SK-N-SH (cell line): Measurements from ENCODE around the gene RGL1. TPM values are rescaled to one million over a fixed set of nuclear protein-coding genes. Genes with fewer than 3 reads are reported as not detected.

Experiments
- CTCF ChIA-PET: fragments of 300-600, 350-600 bp; formaldehyde crosslinking; extraction: SDS; loops from one replicate; lab custom pipeline; 2021; lab: Yijun Ruan, JAX
- POLR2A ChIA-PET: fragments of 350-600 bp; sonication (Branson Sonifier 250); formaldehyde crosslinking; extraction: SDS; loops from one replicate; lab custom pipeline; 2020; ENCODE audit warnings: antibody characterized with exemption, inconsistent platforms; lab: Yijun Ruan, JAX
- DNase-seq: peaks from one replicate; pipeline ENCODE4 v3.0.0; 2012
- H2AFZ ChIP-seq: fragments of 200-600 bp; sonication (generic); 2 replicates; pipeline ENCODE4 v1.8.1; 2016; ENCODE audit warnings: antibody characterized with exemption, mild to moderate bottlenecking, low read depth
- H3F3A ChIP-seq: fragments of 200-600 bp; sonication (generic); replicated peaks from 2 replicates; pipeline ENCODE3; 2016; ENCODE audit warnings: antibody characterized with exemption, mild to moderate bottlenecking; ENCODE audit not compliant: insufficient read depth
- H3K27ac ChIP-seq, 2 experiments: fragments of 200-500 bp in 1 of 2; fragments of 200-600 bp in 1 of 2; sonication (Bioruptor generic) in 1 of 2; sonication (generic), shearing (Covaris generic) in 1 of 2; 2 replicates each; pipeline versions ENCODE4 v1.5.1 to v1.6.1; 2014 to 2016; ENCODE audit warnings: low read depth in 2 of 2, inconsistent platforms in 1 of 2, low read length in 1 of 2, mild to moderate bottlenecking in 1 of 2, mixed read lengths in 1 of 2
- H3K27me3 ChIP-seq: fragments of 200-600 bp; sonication (generic), shearing (Covaris generic); 2 replicates; pipeline ENCODE4 v1.6.1; 2016; ENCODE audit warnings: mixed run types; ENCODE audit not compliant: insufficient read depth
- H3K36me3 ChIP-seq, 2 experiments: fragments of 200-500 bp in 1 of 2; fragments of 200-600 bp in 1 of 2; sonication (Bioruptor generic) in 1 of 2; sonication (generic) in 1 of 2; replicated peaks in 1 of 2; 2 replicates each; pipeline versions ENCODE3 to v1.5.1; 2014 to 2016; ENCODE audit warnings: low read length in 1 of 2, mild to moderate bottlenecking in 1 of 2; ENCODE audit not compliant: insufficient read depth in 2 of 2, control insufficient read depth in 1 of 2
- H3K4me1 ChIP-seq, 2 experiments: fragments of 200-500 bp in 1 of 2; fragments of 200-600 bp in 1 of 2; sonication (Bioruptor generic) in 1 of 2; sonication (generic), shearing (Covaris generic) in 1 of 2; 2 replicates each; pipeline versions ENCODE4 v1.5.1 to v1.6.1; 2014 to 2016; ENCODE audit warnings: low read depth in 1 of 2, low read length in 1 of 2, mixed run types in 1 of 2; ENCODE audit not compliant: insufficient read depth in 2 of 2, control insufficient read depth in 1 of 2
- H3K4me2 ChIP-seq: fragments of 200-600 bp; sonication (generic), shearing (Covaris generic); 2 replicates; pipeline ENCODE4 v1.6.1; 2017; ENCODE audit warnings: mixed run types
- H3K4me3 ChIP-seq, 2 experiments: fragments of 200-500 bp in 1 of 2; fragments of 200-600 bp in 1 of 2; sonication (Bioruptor generic) in 1 of 2; sonication (generic), shearing (Covaris generic) in 1 of 2; 2 replicates each; pipeline versions ENCODE4 v1.5.1 to v1.8.1; 2014 to 2016; ENCODE audit warnings: low read depth in 2 of 2, inconsistent platforms in 1 of 2, low read length in 1 of 2, mild to moderate bottlenecking in 1 of 2, mixed read lengths in 1 of 2, moderate library complexity in 1 of 2
- H3K79me2 ChIP-seq: fragments of 200-600 bp; sonication (generic); 2 replicates; pipeline ENCODE4 v1.8.1; 2017; ENCODE audit warnings: mild to moderate bottlenecking; ENCODE audit not compliant: insufficient read depth
- H3K9ac ChIP-seq: fragments of 200-600 bp; sonication (generic); 2 replicates; pipeline ENCODE4 v1.6.1; 2017; ENCODE audit warnings: mixed run types
- H3K9me2 ChIP-seq: fragments of 200-600 bp; sonication (generic); 2 replicates; pipeline ENCODE4 v1.6.1; 2017; ENCODE audit warnings: mixed run types
- H3K9me3 ChIP-seq: fragments of 200-600 bp; sonication (generic); 2 replicates; pipeline ENCODE4 v1.6.1; 2017; ENCODE audit warnings: mixed run types, mild to moderate bottlenecking, moderate library complexity
- H4K20me1 ChIP-seq: fragments of 200-600 bp; sonication (generic); 2 replicates; pipeline ENCODE4 v1.6.1; 2017; ENCODE audit warnings: mild to moderate bottlenecking, mixed run types; ENCODE audit not compliant: insufficient read depth
- EP300 ChIP-seq, 2 experiments: IDR thresholded peaks; 2 replicates each; pipeline versions ENCODE4 v1.4.0 to v1.6.1; 2012; ENCODE audit warnings: borderline replicate concordance in 1 of 2, low read depth in 1 of 2, low read length in 1 of 2
- FOXJ3 ChIP-seq: sonication (generic); formaldehyde crosslinking; IDR thresholded peaks from 2 replicates; pipeline ENCODE4 v1.5.1; 2020; ENCODE audit warnings: mild to moderate bottlenecking, missing genetic modification reagents
- FOXM1 ChIP-seq: IDR thresholded peaks from 2 replicates; pipeline ENCODE4 v1.4.0; 2012; ENCODE audit warnings: low read depth, mild to moderate bottlenecking
- GABPA ChIP-seq: IDR thresholded peaks from 2 replicates; pipeline ENCODE4 v1.4.0; 2012; ENCODE audit warnings: low read depth, mild to moderate bottlenecking
- GATA2 ChIP-seq: sonication (generic); formaldehyde crosslinking; IDR thresholded peaks from 2 replicates; pipeline ENCODE4 v1.5.0; 2020; ENCODE audit warnings: mild to moderate bottlenecking, missing genetic modification reagents
- RAD21 ChIP-seq: IDR thresholded peaks from 2 replicates; pipeline ENCODE4 v1.6.1; 2012; ENCODE audit warnings: mild to moderate bottlenecking, low read length
- RXRA ChIP-seq: IDR thresholded peaks from 2 replicates; pipeline ENCODE4 v1.4.0; 2012; ENCODE audit warnings: low read depth, mild to moderate bottlenecking, borderline replicate concordance
- SMC3 ChIP-seq: IDR thresholded peaks from 2 replicates; pipeline ENCODE4 v1.6.1; 2012; ENCODE audit warnings: low read depth, low read length, improper control_type of control experiment
- WGBS: methylation state at CpG from one replicate; pipeline ENCODE4 v1.1.6; 2017; ENCODE audit warnings: low lambda C conversion rate; 5-methylcytosine and 5-hydroxymethylcytosine counted together
- polyA plus RNA-seq, 3 experiments: library from polyadenylated mRNA; depleted of rRNA; stranded (reverse); fragments of >200 nt; gene quantifications; 2 replicates each; pipeline ENCODE4 v1.2.3, GENCODE V29; 2012
- TF ChIP-seq, protein P1 (sequence below): fragments of 150-350 bp; IDR thresholded peaks from 2 replicates; pipeline ENCODE4 v1.6.1; 2016; ENCODE audit warnings: mild to moderate bottlenecking, low read depth, low read length
- TF ChIP-seq, protein P2 (sequence below): IDR thresholded peaks from 2 replicates; pipeline ENCODE4 v1.6.1; 2012; ENCODE audit warnings: mild to moderate bottlenecking, low read depth, low read length, moderate library complexity
- TF ChIP-seq, protein P3 (sequence below): IDR thresholded peaks from 2 replicates; pipeline ENCODE4 v1.4.0; 2012; ENCODE audit warnings: low read depth
- TF ChIP-seq, protein P4 (sequence below): IDR thresholded peaks from 2 replicates; pipeline ENCODE4 v1.4.0; 2012; ENCODE audit warnings: low read depth, borderline replicate concordance
- TF ChIP-seq, protein P5 (sequence below): IDR thresholded peaks from 2 replicates; pipeline ENCODE4; 2012

The RGL1 gene
- polyA plus RNA-seq, 1 of the 3 experiments (the other 2 are of a cell fraction): 8.3 TPM

DNA sequence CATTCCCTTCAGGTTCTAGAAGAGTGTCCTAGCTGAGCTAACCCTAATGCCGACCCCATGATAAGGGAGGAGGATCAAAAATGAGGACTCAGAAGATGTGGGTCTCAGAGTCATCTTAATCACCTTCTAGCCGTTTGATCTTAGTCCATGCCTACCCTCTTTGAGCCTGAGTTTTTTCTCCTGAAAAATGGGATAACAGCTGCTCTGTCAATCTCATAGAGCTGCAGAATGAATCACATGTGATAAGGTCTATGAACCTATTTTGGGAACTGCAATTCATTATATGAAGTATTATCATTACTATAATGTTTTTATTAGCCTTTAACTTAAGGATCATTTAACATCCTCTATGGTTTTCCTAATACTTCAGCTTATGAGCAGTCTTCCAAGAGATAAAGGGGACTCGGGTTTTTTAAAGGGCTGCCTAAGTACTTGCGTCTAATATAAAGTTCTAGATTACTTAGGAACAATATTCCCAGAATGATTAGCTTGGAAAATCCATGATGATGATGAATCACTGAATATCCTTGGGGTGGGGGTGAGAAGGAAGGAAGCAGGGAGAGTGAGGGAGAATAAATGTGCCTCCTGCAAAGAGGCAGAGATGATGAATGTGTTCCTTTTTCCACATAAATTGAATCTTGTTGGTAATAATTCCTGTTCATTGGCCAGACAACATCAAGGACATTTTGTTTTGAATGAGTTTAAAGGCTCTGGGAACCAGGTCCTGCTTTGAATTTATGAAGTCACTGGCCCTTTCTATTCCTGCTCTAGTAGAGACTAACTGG lies 165.8 kb downstream of the RGL1 start:
- DNase-seq: no peak
- H3K9me3 ChIP-seq: no peaks in the 10 kb centered on the region
- H3K27ac ChIP-seq: peak overlapping the region in 1 of 2 experiments; percentile 72; a peak in 2 of 4 replicates
- H3K36me3 ChIP-seq: no peaks in the 10 kb centered on the region
- ChIA-PET POLR2A (no interaction called here), CTCF (interaction anchor here (0.6 to 0.7 kb wide), 2 partner anchors 57 to 743 kb away, joined by 3 read pairs; no protein-coding TSS in a partner anchor)
- H3K4me2 ChIP-seq: no peak overlapping the region
- no peak overlapping the region for H3K9ac ChIP-seq
- peaks cover 5 to 8% of the 10 kb centered on the region in 2 experiments; a peak in 2 of 4 replicates for H3K4me1 ChIP-seq
- H3K27me3 ChIP-seq: no peaks in the 10 kb centered on the region
- no peaks in the 10 kb centered on the region for H3K9me2 ChIP-seq
- TF ChIP-seq RAD21: no peak
- TF ChIP-seq, protein P1, sequence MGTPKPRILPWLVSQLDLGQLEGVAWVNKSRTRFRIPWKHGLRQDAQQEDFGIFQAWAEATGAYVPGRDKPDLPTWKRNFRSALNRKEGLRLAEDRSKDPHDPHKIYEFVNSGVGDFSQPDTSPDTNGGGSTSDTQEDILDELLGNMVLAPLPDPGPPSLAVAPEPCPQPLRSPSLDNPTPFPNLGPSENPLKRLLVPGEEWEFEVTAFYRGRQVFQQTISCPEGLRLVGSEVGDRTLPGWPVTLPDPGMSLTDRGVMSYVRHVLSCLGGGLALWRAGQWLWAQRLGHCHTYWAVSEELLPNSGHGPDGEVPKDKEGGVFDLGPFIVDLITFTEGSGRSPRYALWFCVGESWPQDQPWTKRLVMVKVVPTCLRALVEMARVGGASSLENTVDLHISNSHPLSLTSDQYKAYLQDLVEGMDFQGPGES: no peak
- TF ChIP-seq, protein P2, sequence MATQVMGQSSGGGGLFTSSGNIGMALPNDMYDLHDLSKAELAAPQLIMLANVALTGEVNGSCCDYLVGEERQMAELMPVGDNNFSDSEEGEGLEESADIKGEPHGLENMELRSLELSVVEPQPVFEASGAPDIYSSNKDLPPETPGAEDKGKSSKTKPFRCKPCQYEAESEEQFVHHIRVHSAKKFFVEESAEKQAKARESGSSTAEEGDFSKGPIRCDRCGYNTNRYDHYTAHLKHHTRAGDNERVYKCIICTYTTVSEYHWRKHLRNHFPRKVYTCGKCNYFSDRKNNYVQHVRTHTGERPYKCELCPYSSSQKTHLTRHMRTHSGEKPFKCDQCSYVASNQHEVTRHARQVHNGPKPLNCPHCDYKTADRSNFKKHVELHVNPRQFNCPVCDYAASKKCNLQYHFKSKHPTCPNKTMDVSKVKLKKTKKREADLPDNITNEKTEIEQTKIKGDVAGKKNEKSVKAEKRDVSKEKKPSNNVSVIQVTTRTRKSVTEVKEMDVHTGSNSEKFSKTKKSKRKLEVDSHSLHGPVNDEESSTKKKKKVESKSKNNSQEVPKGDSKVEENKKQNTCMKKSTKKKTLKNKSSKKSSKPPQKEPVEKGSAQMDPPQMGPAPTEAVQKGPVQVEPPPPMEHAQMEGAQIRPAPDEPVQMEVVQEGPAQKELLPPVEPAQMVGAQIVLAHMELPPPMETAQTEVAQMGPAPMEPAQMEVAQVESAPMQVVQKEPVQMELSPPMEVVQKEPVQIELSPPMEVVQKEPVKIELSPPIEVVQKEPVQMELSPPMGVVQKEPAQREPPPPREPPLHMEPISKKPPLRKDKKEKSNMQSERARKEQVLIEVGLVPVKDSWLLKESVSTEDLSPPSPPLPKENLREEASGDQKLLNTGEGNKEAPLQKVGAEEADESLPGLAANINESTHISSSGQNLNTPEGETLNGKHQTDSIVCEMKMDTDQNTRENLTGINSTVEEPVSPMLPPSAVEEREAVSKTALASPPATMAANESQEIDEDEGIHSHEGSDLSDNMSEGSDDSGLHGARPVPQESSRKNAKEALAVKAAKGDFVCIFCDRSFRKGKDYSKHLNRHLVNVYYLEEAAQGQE: no peak
- TF ChIP-seq, protein P3, sequence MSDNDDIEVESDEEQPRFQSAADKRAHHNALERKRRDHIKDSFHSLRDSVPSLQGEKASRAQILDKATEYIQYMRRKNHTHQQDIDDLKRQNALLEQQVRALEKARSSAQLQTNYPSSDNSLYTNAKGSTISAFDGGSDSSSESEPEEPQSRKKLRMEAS: no peak
- TF ChIP-seq FOXJ3: no peak
- no peak for TF ChIP-seq GABPA
- TF ChIP-seq, protein P4, sequence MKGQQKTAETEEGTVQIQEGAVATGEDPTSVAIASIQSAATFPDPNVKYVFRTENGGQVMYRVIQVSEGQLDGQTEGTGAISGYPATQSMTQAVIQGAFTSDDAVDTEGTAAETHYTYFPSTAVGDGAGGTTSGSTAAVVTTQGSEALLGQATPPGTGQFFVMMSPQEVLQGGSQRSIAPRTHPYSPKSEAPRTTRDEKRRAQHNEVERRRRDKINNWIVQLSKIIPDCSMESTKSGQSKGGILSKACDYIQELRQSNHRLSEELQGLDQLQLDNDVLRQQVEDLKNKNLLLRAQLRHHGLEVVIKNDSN: no peak
- TF ChIP-seq FOXM1: no peak
- no peak for TF ChIP-seq GATA2 (CRISPR knock-in tag)
- TF ChIP-seq, protein P5, sequence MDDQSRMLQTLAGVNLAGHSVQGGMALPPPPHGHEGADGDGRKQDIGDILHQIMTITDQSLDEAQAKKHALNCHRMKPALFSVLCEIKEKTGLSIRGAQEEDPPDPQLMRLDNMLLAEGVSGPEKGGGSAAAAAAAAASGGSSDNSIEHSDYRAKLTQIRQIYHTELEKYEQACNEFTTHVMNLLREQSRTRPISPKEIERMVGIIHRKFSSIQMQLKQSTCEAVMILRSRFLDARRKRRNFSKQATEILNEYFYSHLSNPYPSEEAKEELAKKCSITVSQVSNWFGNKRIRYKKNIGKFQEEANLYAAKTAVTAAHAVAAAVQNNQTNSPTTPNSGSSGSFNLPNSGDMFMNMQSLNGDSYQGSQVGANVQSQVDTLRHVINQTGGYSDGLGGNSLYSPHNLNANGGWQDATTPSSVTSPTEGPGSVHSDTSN: no peak
- no peak for TF ChIP-seq EP300 (IDR thresholded peaks at IDR 0.05; ENCODE audit: borderline replicate concordance in 1 of 2, low read depth in 1 of 2, low read length in 1 of 2)
- no peak for TF ChIP-seq RXRA
- no peak for TF ChIP-seq SMC3
- no peak overlapping the region for H3K4me3 ChIP-seq
- H3K79me2 ChIP-seq: no peaks in the 10 kb centered on the region
- WGBS: 54% methylated on average over 4 of the region's 4 CpGs
- peaks cover 5% of the 10 kb centered on the region for H3F3A ChIP-seq
- H4K20me1 ChIP-seq: no peaks in the 10 kb centered on the region
- 0 out of 2 replicates have a peak overlapping the region, but pooled peaks have one; percentile 3 for H2AFZ ChIP-seq
